Dedifferentiated amniotic fluid mesenchymal stem cell (primary cell): ENCODE results near the gene IGFBP5.

ENCODE experiments used
- DNase-seq: peaks from one replicate; pipeline ENCODE4 v3.0.0-alpha.2; 2016; ENCODE audit errors: extremely low spot score

The IGFBP5 gene

GRCh38 chr2:216644842-216645635 is 50.3 kb downstream of the IGFBP5 start:
- no peak for DNase-seq

- no peak for DNase-seq
Observed at GRCh38 chr2:216643986-216644659, 51.2 kb downstream of the IGFBP5 start.

GRCh38 chr2:216637472-216637871 is 57.9 kb downstream of the IGFBP5 start:
- no peak for DNase-seq

- peak; percentile 68 for DNase-seq
Observed at GRCh38 chr2:216636551-216637450, 58.5 kb downstream of the IGFBP5 start.

GRCh38 chr2:216635701-216636550 is 59.4 kb downstream of the IGFBP5 start:
- no peak for DNase-seq

GRCh38 chr2:216635171-216635570 is 60.2 kb downstream of the IGFBP5 start:
- DNase-seq, result no peak

GRCh38 chr2:216634370-216635148 is 60.8 kb downstream of the IGFBP5 start:
- no peak for DNase-seq

- DNase-seq, result no peak
Observed at GRCh38 chr2:216633616-216634369, 61.6 kb downstream of the IGFBP5 start.

- peak; percentile 63 for DNase-seq
Observed at GRCh38 chr2:216632952-216633615, 62.3 kb downstream of the IGFBP5 start, which contains the start of gene IGFBP2. IGFBP2 (plus strand) TSS chr2:216633420; CDS start chr2:216633524, 104 bp downstream.

GRCh38 chr2:216632346-216632951 is 62.9 kb downstream of the IGFBP5 start:
- no peak for DNase-seq

- no peak for DNase-seq
Observed at GRCh38 chr2:216629784-216630183, 65.6 kb downstream of the IGFBP5 start.

GRCh38 chr2:216626875-216627245 is 68.5 kb downstream of the IGFBP5 start:
- DNase-seq, result no peak

GRCh38 chr2:216626168-216626874 is 69.0 kb downstream of the IGFBP5 start:
- DNase-seq, result no peak

GRCh38 chr2:216624251-216624650 is 71.1 kb downstream of the IGFBP5 start:
- DNase-seq, result no peak

- no peak for DNase-seq
Observed at GRCh38 chr2:216622526-216622925, 72.8 kb downstream of the IGFBP5 start.
